22Rv1 (cell line): ENCODE results near the gene ZNF76.

Experiments
- CTCF ChIP-seq: fragments of 450-650 bp; IDR thresholded peaks from 2 replicates; pipeline ENCODE4 v1.5.1; 2017; ENCODE audit warnings: mild to moderate bottlenecking
- ZFX ChIP-seq: fragments of 450-650 bp; IDR thresholded peaks from 2 replicates; pipeline ENCODE4 v1.6.1; 2017; ENCODE audit warnings: antibody characterized with exemption, borderline replicate concordance

- no peak for TF ChIP-seq CTCF
- no peak for TF ChIP-seq ZFX
These were observed 5.2 kb downstream of the ZNF76 start for GRCh38 chr6:35264550-35265274.
